Liver (tissue), 3 donors: Measurements from ENCODE around the gene DOCK8.

Experiments
- ATF3 ChIP-seq: IDR thresholded peaks from 2 replicates; pipeline ENCODE4 v1.6.1; 2016; ENCODE audit warnings: antibody characterized with exemption
- CTCF ChIP-seq: fragments of 150-350 bp; IDR thresholded peaks from 2 replicates; pipeline ENCODE4 v1.5.1; 2017; ENCODE audit warnings: improper control_type of control experiment, low read depth, low read length; ENCODE audit not compliant: missing input control
- FOXA1 ChIP-seq: IDR thresholded peaks from 2 replicates; pipeline ENCODE4 v1.6.1; 2016; ENCODE audit warnings: antibody characterized with exemption
- GABPA ChIP-seq, 2 donors: IDR thresholded peaks in 1 of 2; conservative IDR thresholded peaks in 1 of 2; 2 replicates each; pipeline ENCODE4 v1.6.1; 2016; ENCODE audit warnings: antibody characterized with exemption in 2 of 2, mild to moderate bottlenecking in 1 of 2, moderate library complexity in 1 of 2
- JUND ChIP-seq, 2 donors: IDR thresholded peaks; 2 replicates each; pipeline ENCODE4 v1.6.1; 2016; ENCODE audit warnings: antibody characterized with exemption in 2 of 2
- MAX ChIP-seq: IDR thresholded peaks from 2 replicates; pipeline ENCODE4 v1.6.1; 2016; ENCODE audit warnings: antibody characterized with exemption
- RAD21 ChIP-seq, 2 donors: IDR thresholded peaks; 2 replicates each; pipeline ENCODE4 v1.6.1; 2016; ENCODE audit warnings: antibody characterized with exemption in 2 of 2, mild to moderate bottlenecking in 2 of 2
- REST ChIP-seq: IDR thresholded peaks from 2 replicates; pipeline ENCODE4 v1.6.1; 2016; ENCODE audit warnings: antibody characterized with exemption, mild to moderate bottlenecking
- SP1 ChIP-seq: IDR thresholded peaks from 2 replicates; pipeline ENCODE4 v1.6.1; 2018; ENCODE audit warnings: antibody characterized with exemption, mild to moderate bottlenecking
- TAF1 ChIP-seq: conservative IDR thresholded peaks from 2 replicates; pipeline ENCODE4 v1.6.1; 2016; ENCODE audit warnings: antibody characterized with exemption, mild to moderate bottlenecking
- YY1 ChIP-seq: IDR thresholded peaks from 2 replicates; pipeline ENCODE4 v1.6.1; 2016; ENCODE audit warnings: antibody characterized with exemption, mild to moderate bottlenecking
- ZBTB33 ChIP-seq: IDR thresholded peaks from 2 replicates; pipeline ENCODE4 v1.6.1; 2016; ENCODE audit warnings: antibody characterized with exemption
- donor health status: healthy.
- donor health status: healthy.

- TF ChIP-seq YY1 = no peak
- TF ChIP-seq REST = no peak
- no peak for TF ChIP-seq CTCF
- TF ChIP-seq SP1 = no peak
- TF ChIP-seq ATF3 = no peak
- no peak for TF ChIP-seq TAF1
- no peak for TF ChIP-seq MAX
- no peak for TF ChIP-seq ZBTB33
- TF ChIP-seq FOXA1 = no peak
- TF ChIP-seq RAD21 (IDR thresholded peaks at IDR 0.05) = no peak
- no peak for TF ChIP-seq GABPA (IDR thresholded peaks at IDR 0.05 in 1 of 2, conservative IDR thresholded peaks at IDR 0.05 in 1 of 2)
- no peak for TF ChIP-seq JUND (IDR thresholded peaks at IDR 0.05)
These were observed 243.9 kb downstream of the DOCK8 start for GRCh38 chr9:458590-458989.
